Pancreas (tissue), 10 donors: ENCODE results near the gene TNFAIP2. TPM values are rescaled to one million over a fixed set of nuclear protein-coding genes. Genes with fewer than 3 reads are reported as not detected.

Experiments
- ATAC-seq, 4 donors: fragments of 200-7000 bp; cut with Tn5 transposase; one replicate each; pipeline versions ENCODE4 v1.8.0 to v1.9.1; 2020; ENCODE audit warnings: mild to moderate bottlenecking in 4 of 4, moderate library complexity in 4 of 4
- DNase-seq, 6 donors: peaks; one replicate each; pipeline ENCODE4 v3.0.0-alpha.2; 2020
- FAIRE-seq: peaks from 2 replicates; lab custom pipeline; 2012; peaks lifted over from hg19 to GRCh38; lab: Jason Lieb, UNC
- H3K27ac ChIP-seq, 4 donors: fragments of 200-600 bp; sonication (generic); 1 replicate in 3 of 4; 2 replicates in 1 of 4; pipeline versions ENCODE4 v1.5.0 to v1.8.0; 2020
- H3K27me3 ChIP-seq, 4 donors: fragments of 200-600 bp; one replicate each; pipeline ENCODE4 v1.8.0; 2021
- H3K36me3 ChIP-seq, 3 donors: fragments of 200-600 bp; sonication (generic) in 1 of 3; one replicate each; pipeline versions ENCODE4 v1.5.0 to v1.8.0; 2020 to 2021
- H3K4me1 ChIP-seq, 3 donors: fragments of 200-600 bp; one replicate each; pipeline ENCODE4 v1.8.0; 2021
- H3K4me3 ChIP-seq, 4 donors: fragments of 200-600 bp; sonication (generic) in 2 of 4; one replicate each; pipeline versions ENCODE4 v1.5.0 to v1.8.0; 2020 to 2021
- H3K9me3 ChIP-seq, 4 donors: fragments of 200-600 bp; one replicate each; pipeline ENCODE4 v1.8.0; 2021
- WGBS, 2 donors: extraction: QIAGEN DNeasy Blood & Tissue Kit; methylation state at CpG; one replicate each; pipeline ENCODE4 v1.1.7; 2013; 5-methylcytosine and 5-hydroxymethylcytosine counted together
- intact Hi-C, 3 donors: fragments of 100-400 bp; cut with DNase I; formaldehyde crosslinking; loops; one replicate each; pipeline versions ENCODE4 v1.11.1 to v1.14.2; 2022
- polyA plus RNA-seq, 2 donors: library from polyadenylated mRNA; stranded (reverse); fragments of 200-250 nt; gene quantifications; one replicate each; pipeline ENCODE4 v1.2.3, GENCODE V29; 2013
- total RNA-seq, 6 donors: library from RNA; stranded (reverse); fragmentation: NEBNext Ultra II Directional in 4 of 6; extraction: Animal tissue kit (Norgen Biotek cat#: 25700) in 4 of 6; gene quantifications; one replicate each; pipeline versions ENCODE4 v1.2.1 to v1.2.4, GENCODE V29; 2021 to 2023
- TF ChIP-seq, protein P1 (sequence below), 4 donors: fragments of 200-600 bp; sonication (generic) in 3 of 4; IDR thresholded peaks; one replicate each; pipeline versions ENCODE4 v1.5.0 to v1.8.0; 2021; ENCODE audit warnings: antibody characterized with exemption in 4 of 4
- donor health status: healthy with polysubstance abuse.
- donor health status: DM: no; HTN: no; CAD: no; lungs with moderate emphysema.
- donor health status: DM: no; HTN: no; CAD: no.
- donor health status: control.
- donor health status: control.
- donor health status: Bipolar disorder and iron deficiency.
- donor health status: DM: yes; HTN: yes; CAD: no.
- donor health status: DM: no; HTN: no; CAD: no.
- donor health status: DM: no; HTN: no; CAD: no.
- donor health status: DM: yes; HTN: yes; CAD: no.

Gene TNFAIP2
- total and polyA plus RNA-seq, 8 donors, result 7.0 to 288 (median 50.6) TPM

DNA sequence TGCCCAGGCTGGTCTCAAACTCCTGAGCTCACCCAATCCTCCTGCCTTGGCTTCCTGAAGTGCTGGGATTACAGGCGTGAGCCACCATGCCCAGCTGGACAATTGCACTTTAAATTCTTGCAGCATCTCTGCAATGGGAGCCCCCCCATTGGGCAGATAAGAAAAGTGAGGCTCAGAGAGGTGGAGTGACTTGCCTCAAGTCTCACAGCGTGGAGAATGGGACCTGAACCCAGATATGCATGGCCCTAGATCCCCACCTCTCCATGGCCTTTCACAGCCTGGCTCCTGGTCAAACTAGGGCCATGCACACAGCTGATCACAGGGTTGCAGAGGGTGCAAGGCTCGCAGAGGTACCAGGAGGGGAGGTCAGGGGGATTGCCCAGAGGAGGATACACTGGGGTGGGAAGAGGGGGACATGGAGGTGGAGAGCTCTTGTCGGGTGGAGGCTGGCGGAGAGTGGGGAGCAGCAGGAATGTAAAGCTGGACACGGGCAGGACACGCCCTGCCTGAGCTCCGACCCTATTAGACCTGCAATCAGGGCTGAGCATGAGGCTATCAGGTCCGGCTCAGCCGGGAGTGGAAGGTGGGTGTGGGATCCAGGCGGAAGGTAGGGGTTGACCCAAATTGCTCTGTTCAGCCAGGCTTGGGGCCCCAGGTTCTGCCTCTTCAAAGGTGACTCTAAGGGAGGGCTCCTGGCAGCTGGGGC is 21.9 kb upstream of the TNFAIP2 start:
- Histone ChIP-seq H3K4me1 (peaks cover 12 to 16% (median 15%) of the 10 kb centered on the region in 3 donors), H3K9me3 (no peaks in the 10 kb centered on the region), H3K4me3 (no peak overlapping the region), H3K36me3 (no peaks in the 10 kb centered on the region), H3K27me3 (no peaks in the 10 kb centered on the region), H3K27ac (no peak overlapping the region)
- no peak for ATAC-seq
- intact Hi-C loops, result loop anchor here in 2 of 3 donors (10.0 kb wide), 2 partner anchors 83 to 193 kb away; no protein-coding TSS in a partner anchor
- TF ChIP-seq, protein P1, sequence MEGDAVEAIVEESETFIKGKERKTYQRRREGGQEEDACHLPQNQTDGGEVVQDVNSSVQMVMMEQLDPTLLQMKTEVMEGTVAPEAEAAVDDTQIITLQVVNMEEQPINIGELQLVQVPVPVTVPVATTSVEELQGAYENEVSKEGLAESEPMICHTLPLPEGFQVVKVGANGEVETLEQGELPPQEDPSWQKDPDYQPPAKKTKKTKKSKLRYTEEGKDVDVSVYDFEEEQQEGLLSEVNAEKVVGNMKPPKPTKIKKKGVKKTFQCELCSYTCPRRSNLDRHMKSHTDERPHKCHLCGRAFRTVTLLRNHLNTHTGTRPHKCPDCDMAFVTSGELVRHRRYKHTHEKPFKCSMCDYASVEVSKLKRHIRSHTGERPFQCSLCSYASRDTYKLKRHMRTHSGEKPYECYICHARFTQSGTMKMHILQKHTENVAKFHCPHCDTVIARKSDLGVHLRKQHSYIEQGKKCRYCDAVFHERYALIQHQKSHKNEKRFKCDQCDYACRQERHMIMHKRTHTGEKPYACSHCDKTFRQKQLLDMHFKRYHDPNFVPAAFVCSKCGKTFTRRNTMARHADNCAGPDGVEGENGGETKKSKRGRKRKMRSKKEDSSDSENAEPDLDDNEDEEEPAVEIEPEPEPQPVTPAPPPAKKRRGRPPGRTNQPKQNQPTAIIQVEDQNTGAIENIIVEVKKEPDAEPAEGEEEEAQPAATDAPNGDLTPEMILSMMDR (IDR thresholded peaks at IDR 0.05), result no peak
- peak in 2 of 6 donors; percentile 17 to 21 for DNase-seq
- FAIRE-seq, result no peak
- 93 to 94% methylated on average over 10 to 11 of the region's 11 CpGs for WGBS, 2 donors

DNA sequence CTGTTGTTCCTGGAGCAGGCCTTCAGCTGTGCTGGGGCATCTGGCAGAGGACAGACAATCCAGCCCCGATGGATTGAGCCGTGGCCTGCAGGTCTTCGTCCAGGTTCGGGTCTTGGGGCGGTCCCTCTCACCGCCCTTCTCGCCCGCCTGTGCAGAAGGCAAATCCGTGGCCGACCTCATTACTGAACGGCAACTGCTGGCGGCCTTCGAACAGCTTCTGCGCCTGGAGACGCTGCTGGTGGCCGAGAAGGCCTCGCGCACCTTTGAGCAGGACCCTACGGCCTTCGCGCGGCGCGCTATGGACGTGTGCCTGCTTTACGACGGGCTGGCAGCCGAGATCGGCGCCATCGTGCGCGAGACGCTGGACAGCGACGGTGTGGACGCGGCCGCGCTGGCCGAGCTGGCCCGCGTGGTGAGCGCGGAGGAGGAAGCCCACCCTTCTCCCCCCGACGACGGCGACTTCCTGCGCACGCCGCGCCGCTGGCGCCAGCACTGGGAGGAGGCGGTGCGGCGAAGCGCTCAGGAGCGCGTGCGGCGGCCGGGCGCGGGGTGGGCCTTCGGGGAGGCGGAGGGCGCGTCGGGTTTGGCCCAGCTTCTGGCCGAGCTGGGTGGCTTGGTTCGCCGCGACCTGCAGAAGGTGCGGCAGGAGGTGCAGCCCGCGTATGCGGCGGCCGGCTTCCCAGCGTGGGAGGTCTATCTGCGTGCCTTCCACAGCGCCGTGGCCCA is 21.1 kb upstream of the TNFAIP2 start:
- intact Hi-C loops, result loop anchor here in 2 of 3 donors (10.0 kb wide), 2 partner anchors 83 to 193 kb away; no protein-coding TSS in a partner anchor
- Histone ChIP-seq H3K9me3 (no peaks in the 10 kb centered on the region), H3K4me1 (peaks cover 12 to 16% (median 15%) of the 10 kb centered on the region in 3 donors), H3K27me3 (no peaks in the 10 kb centered on the region), H3K4me3 (no peak overlapping the region), H3K27ac (no peak overlapping the region), H3K36me3 (no peaks in the 10 kb centered on the region)
- WGBS, 2 donors, result 80 to 81% methylated on average over 80 to 85 of the region's 85 CpGs
- DNase-seq, result peak in 3 of 6 donors; percentile 30 to 71 (median 54)
- no peak for FAIRE-seq
- ATAC-seq, result no peak
- TF ChIP-seq, protein P1 (IDR thresholded peaks at IDR 0.05), result no peak

DNA sequence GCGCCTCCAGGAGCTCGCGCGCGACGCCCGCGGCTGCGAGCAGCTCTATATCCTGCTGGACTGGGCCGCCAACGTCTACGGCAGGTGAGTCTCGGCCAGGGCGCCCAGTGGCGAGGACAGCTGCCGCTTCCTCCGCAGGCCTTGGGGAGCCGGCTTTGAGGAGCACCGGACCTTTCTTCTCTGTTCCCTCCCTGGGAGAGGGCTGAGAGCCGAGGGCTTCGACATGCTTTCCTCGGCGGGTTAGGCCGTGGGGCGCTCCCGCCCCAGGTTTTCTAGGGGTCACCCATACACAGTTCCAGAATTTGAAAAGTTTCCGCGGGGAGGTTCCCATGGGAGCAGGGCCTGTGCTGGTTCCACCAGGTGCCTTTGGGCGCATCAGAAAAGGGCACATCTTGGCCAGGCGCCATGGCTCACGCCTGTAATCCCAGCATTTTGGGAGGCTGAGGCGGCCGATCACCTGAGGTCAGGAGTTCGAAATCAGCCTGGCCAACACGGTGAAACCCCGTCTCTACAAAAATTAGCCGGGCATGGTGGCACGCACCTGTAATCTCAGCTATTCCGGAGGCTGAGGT is 20.5 kb upstream of the TNFAIP2 start:
- FAIRE-seq (no peak), DNase-seq (peak in 3 of 6 donors; percentile 38 to 62 (median 58)), ATAC-seq (no peak)
- TF ChIP-seq, protein P1 (IDR thresholded peaks at IDR 0.05), result no peak
- peaks cover 12 to 16% (median 15%) of the 10 kb centered on the region in 3 donors for H3K4me1 ChIP-seq
- no peak overlapping the region for H3K4me3 ChIP-seq
- H3K27me3 ChIP-seq, result no peaks in the 10 kb centered on the region
- 84 to 87% methylated on average over 39 of the region's 39 CpGs for WGBS, 2 donors
- H3K36me3 ChIP-seq, result no peaks in the 10 kb centered on the region
- no peaks in the 10 kb centered on the region for H3K9me3 ChIP-seq
- intact Hi-C loops, result loop anchor here in 2 of 3 donors (10.0 kb wide), 2 partner anchors 82 to 192 kb away; no protein-coding TSS in a partner anchor
- no peak overlapping the region for H3K27ac ChIP-seq

DNA sequence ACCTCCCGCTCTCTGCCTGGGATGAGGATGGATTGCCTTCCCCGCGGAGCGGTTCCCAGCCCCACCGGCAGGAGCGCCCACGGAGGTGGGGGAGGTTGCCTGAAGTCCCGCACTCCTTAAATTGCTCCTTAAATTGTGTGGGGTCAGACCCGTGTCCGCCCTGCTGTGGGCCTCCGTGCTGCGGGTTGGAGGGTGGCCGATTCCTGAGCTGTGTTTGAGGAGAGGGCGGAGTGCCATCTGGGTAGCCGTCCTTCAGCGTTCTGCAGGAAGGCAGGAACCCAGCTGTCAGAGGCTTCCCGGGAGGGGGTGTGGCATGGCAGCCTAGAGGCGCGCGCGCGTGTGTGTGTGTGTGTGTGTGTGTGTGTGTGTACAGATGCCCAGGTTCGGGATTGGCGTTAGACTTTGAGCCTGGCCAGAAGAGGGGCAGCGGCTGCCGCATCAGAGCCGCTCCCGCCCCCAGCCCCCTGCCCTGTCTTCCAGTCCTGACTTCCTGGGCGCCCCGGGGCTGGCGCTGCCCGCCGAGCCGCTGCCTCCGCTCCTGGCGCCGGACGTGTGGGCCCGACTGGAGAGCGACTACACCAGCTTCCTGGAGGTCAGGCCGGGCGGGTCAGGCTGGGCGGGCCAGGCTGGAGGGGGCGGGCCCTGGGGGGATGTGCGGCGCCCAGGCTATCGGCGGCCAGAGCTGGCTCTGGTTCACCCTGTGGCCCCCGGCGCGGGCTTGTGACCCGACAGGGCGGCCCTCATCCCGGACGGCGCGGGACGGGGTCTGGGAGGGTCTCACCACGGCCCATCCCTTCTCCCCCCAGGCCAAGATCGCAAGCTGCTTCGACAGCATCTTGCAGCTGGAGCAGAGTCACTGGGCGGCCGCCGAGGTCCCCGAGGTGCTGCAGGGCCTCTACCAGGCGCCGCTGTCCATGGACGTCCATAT is 19.5 kb upstream of the TNFAIP2 start:
- ATAC-seq, result peak; percentile 45 to 62 (median 61)
- TF ChIP-seq, protein P1 (IDR thresholded peaks at IDR 0.05), result no peak
- H3K27me3 ChIP-seq, result no peaks in the 10 kb centered on the region
- no peak overlapping the region for H3K27ac ChIP-seq
- H3K36me3 ChIP-seq, result no peaks in the 10 kb centered on the region
- peak overlapping the region in 2 of 4 donors; percentile 11 to 19 for H3K4me3 ChIP-seq
- DNase-seq, result peak; percentile 67 to 88 (median 75)
- peaks cover 12 to 16% (median 13%) of the 10 kb centered on the region in 3 donors for H3K4me1 ChIP-seq
- WGBS, 2 donors, result 13 to 16% methylated on average over 46 to 68 of the region's 68 CpGs
- intact Hi-C loops, result loop anchor here in 2 of 3 donors (10.0 kb wide), 2 partner anchors 81 to 191 kb away; no protein-coding TSS in a partner anchor
- H3K9me3 ChIP-seq, result no peaks in the 10 kb centered on the region
- FAIRE-seq, result no peak
